Dendritic cell treated with granulocyte-macrophage colony-stimulating factor and Interleukin-4, amounts not matched to agents 40 ng/mL and 50 ng/mL, for 4 days (primary cell): Measurements from ENCODE around the gene FGF10.

ENCODE experiments used
- H3K27ac Mint-ChIP-seq: one replicate; pipeline ENCODE4 v1.8.0; 2022; ENCODE audit warnings: mild to moderate bottlenecking, mixed read lengths
- H3K27me3 Mint-ChIP-seq: one replicate; pipeline ENCODE4 v1.8.0; 2022; ENCODE audit warnings: mild to moderate bottlenecking, mixed read lengths
- H3K36me3 Mint-ChIP-seq: one replicate; pipeline ENCODE4 v1.8.0; 2022; ENCODE audit warnings: low read depth, mixed read lengths
- H3K4me1 Mint-ChIP-seq: one replicate; pipeline ENCODE4 v1.8.0; 2022; ENCODE audit warnings: low read depth, mixed read lengths
- H3K4me3 Mint-ChIP-seq: one replicate; pipeline ENCODE4 v1.8.0; 2022; ENCODE audit warnings: mild to moderate bottlenecking, moderate library complexity, mixed read lengths
- H3K9me3 Mint-ChIP-seq: one replicate; pipeline ENCODE4 v1.8.0; 2022; ENCODE audit warnings: mixed read lengths
- intact Hi-C: fragments of 100-400 bp; cut with micrococcal nuclease; formaldehyde crosslinking; loops from one replicate; pipeline ENCODE4 v1.15.0; 2022

Gene FGF10

GRCh38 chr5:44265713-44266112, 123.5 kb downstream of the FGF10 start:
- H3K27me3 Mint-ChIP-seq: no peaks in the 10 kb centered on the region
- H3K4me1 Mint-ChIP-seq: no peaks in the 10 kb centered on the region
- H3K36me3 Mint-ChIP-seq: no peaks in the 10 kb centered on the region
- no peak overlapping the region for H3K27ac Mint-ChIP-seq
- H3K4me3 Mint-ChIP-seq: no peak overlapping the region
- intact Hi-C loops: no loop called here
- no peaks in the 10 kb centered on the region for H3K9me3 Mint-ChIP-seq

GRCh38 chr5:44260793-44261192, 128.4 kb downstream of the FGF10 start:
- Mint-ChIP-seq H3K27me3 (no peaks in the 10 kb centered on the region), H3K9me3 (no peaks in the 10 kb centered on the region), H3K4me3 (no peak overlapping the region), H3K36me3 (no peaks in the 10 kb centered on the region), H3K4me1 (no peaks in the 10 kb centered on the region), H3K27ac (no peak overlapping the region)
- intact Hi-C loops: no loop called here

- H3K36me3 Mint-ChIP-seq: no peaks in the 10 kb centered on the region
- no peak overlapping the region for H3K4me3 Mint-ChIP-seq
- H3K9me3 Mint-ChIP-seq: no peaks in the 10 kb centered on the region
- intact Hi-C loops: no loop called here
- H3K27ac Mint-ChIP-seq: no peak overlapping the region
- H3K27me3 Mint-ChIP-seq: no peaks in the 10 kb centered on the region
- H3K4me1 Mint-ChIP-seq: no peaks in the 10 kb centered on the region
These were observed 131.4 kb downstream of the FGF10 start for GRCh38 chr5:44257653-44258365.

- no peaks in the 10 kb centered on the region for H3K27me3 Mint-ChIP-seq
- H3K9me3 Mint-ChIP-seq: no peaks in the 10 kb centered on the region
- H3K36me3 Mint-ChIP-seq: no peaks in the 10 kb centered on the region
- no peak overlapping the region for H3K4me3 Mint-ChIP-seq
- no peak overlapping the region for H3K27ac Mint-ChIP-seq
- intact Hi-C loops: no loop called here
- no peaks in the 10 kb centered on the region for H3K4me1 Mint-ChIP-seq
These were observed 132.0 kb downstream of the FGF10 start for GRCh38 chr5:44257221-44257620.
